H1 (cell line): Measurements from ENCODE around the gene SIX5. TPM values are rescaled to one million over a fixed set of nuclear protein-coding genes. Genes with fewer than 3 reads are reported as not detected.

ENCODE experiments used
- CTCF ChIA-PET: fragments of 300-600 bp; sonication (Branson Sonifier 250); formaldehyde crosslinking; loops from one replicate; lab custom pipeline; 2021; ENCODE audit not compliant: partially characterized antibody; lab: Charles Lee
- POLR2A ChIA-PET: fragments of 300-600 bp; sonication (Branson Sonifier 250); formaldehyde crosslinking; loops from one replicate; lab custom pipeline; 2021; ENCODE audit warnings: inconsistent platforms; ENCODE audit not compliant: partially characterized antibody; lab: Charles Lee
- DNase-seq, 2 experiments: peaks; one replicate each; pipeline versions ENCODE4 v3.0.0 to v3.0.0-alpha.2; 2010 to 2022; ENCODE audit warnings: low spot score in 2 of 2, low read depth in 1 of 2, mixed read lengths in 1 of 2
- FAIRE-seq: peaks from 2 replicates; lab custom pipeline; 2011; peaks lifted over from hg19 to GRCh38; lab: Jason Lieb, UNC
- H2AFZ ChIP-seq: 2 replicates; pipeline ENCODE4 v1.8.1; 2012; ENCODE audit warnings: low read length, inconsistent platforms
- H2AK5ac ChIP-seq: 2 replicates; pipeline ENCODE4 v1.6.1; 2013; ENCODE audit warnings: low read depth, low read length
- H2BK120ac ChIP-seq: replicated peaks from 2 replicates; pipeline ENCODE3; 2013; ENCODE audit warnings: low read depth, low read length, inconsistent platforms
- H2BK12ac ChIP-seq: 2 replicates; pipeline ENCODE4 v1.6.1; 2013; ENCODE audit warnings: low read depth, low read length
- H2BK15ac ChIP-seq: 2 replicates; pipeline ENCODE4 v1.6.1; 2013; ENCODE audit warnings: low read length
- H2BK20ac ChIP-seq: 2 replicates; pipeline ENCODE4 v1.6.1; 2013; ENCODE audit warnings: low read length
- H2BK5ac ChIP-seq: 2 replicates; pipeline ENCODE4 v1.6.1; 2013; ENCODE audit warnings: low read depth, low read length
- H3K14ac ChIP-seq: 2 replicates; pipeline ENCODE4 v1.6.1; 2013; ENCODE audit warnings: inconsistent platforms; ENCODE audit not compliant: insufficient read length
- H3K18ac ChIP-seq: 2 replicates; pipeline ENCODE4 v1.6.1; 2013; ENCODE audit warnings: low read length; ENCODE audit errors: extremely low read depth
- H3K23ac ChIP-seq: 2 replicates; pipeline ENCODE4 v1.6.1; 2013; ENCODE audit warnings: inconsistent platforms; ENCODE audit not compliant: insufficient read length
- H3K23me2 ChIP-seq: 2 replicates; pipeline ENCODE4 v1.6.1; 2013; ENCODE audit warnings: low read depth, low read length
- H3K27ac ChIP-seq: 2 replicates; pipeline ENCODE4 v1.6.1; 2011; ENCODE audit warnings: low read depth, low read length, inconsistent platforms
- H3K27me3 ChIP-seq, 4 experiments: replicated peaks in 1 of 4; 1 replicate in 1 of 4; 2 replicates in 3 of 4; pipeline versions ENCODE4 v1.6.1 to v1.8.1; 2011 to 2013; ENCODE audit warnings: low read length in 3 of 4, mild to moderate bottlenecking in 3 of 4, inconsistent platforms in 2 of 4, mixed read lengths in 2 of 4, moderate library complexity in 1 of 4; ENCODE audit not compliant: control insufficient read depth in 3 of 4, insufficient read depth in 3 of 4; ENCODE audit errors: extremely low read depth in 1 of 4
- H3K36me3 ChIP-seq, 4 experiments: 2 replicates each; pipeline versions ENCODE4 v1.6.1 to v1.8.1; 2011 to 2013; ENCODE audit warnings: mild to moderate bottlenecking in 4 of 4, low read length in 3 of 4, moderate library complexity in 2 of 4, control low read depth in 1 of 4, inconsistent platforms in 1 of 4; ENCODE audit not compliant: insufficient read depth in 4 of 4, control insufficient read depth in 2 of 4
- H3K4ac ChIP-seq: replicated peaks from 2 replicates; pipeline ENCODE3; 2013; ENCODE audit warnings: low read length, low read depth, mixed read lengths, inconsistent platforms; ENCODE audit not compliant: insufficient read length
- H3K4me1 ChIP-seq, 4 experiments: replicated peaks in 1 of 4; 1 replicate in 1 of 4; 2 replicates in 3 of 4; pipeline versions ENCODE4 v1.6.1 to v1.8.1; 2011 to 2013; ENCODE audit warnings: low read length in 3 of 4, inconsistent platforms in 2 of 4, mixed read lengths in 1 of 4; ENCODE audit not compliant: insufficient read depth in 4 of 4, control insufficient read depth in 3 of 4
- H3K4me2 ChIP-seq, 2 experiments: 2 replicates each; pipeline versions ENCODE4 v1.6.1 to v1.8.1; 2011 to 2013; ENCODE audit warnings: low read depth in 2 of 2, low read length in 2 of 2, control low read depth in 1 of 2, inconsistent platforms in 1 of 2, mild to moderate bottlenecking in 1 of 2; ENCODE audit not compliant: insufficient read depth in 1 of 2
- H3K4me3 ChIP-seq, 4 experiments: fragments of 200-600, 300-600 bp in 1 of 4; sonication (generic), shearing (Covaris generic), sonication (Bioruptor Twin) in 1 of 4; 2 replicates each; pipeline versions ENCODE4 v1.5.1 to v1.8.1; 2011 to 2016; ENCODE audit warnings: low read length in 4 of 4, low read depth in 3 of 4, control low read depth in 2 of 4, inconsistent platforms in 2 of 4, mild to moderate bottlenecking in 2 of 4, mixed read lengths in 1 of 4, moderate library complexity in 1 of 4; ENCODE audit not compliant: insufficient read depth in 2 of 4; ENCODE audit errors: extremely low read depth in 1 of 4
- H3K56ac ChIP-seq: replicated peaks from 2 replicates; pipeline ENCODE3; 2013; ENCODE audit warnings: low read depth, mild to moderate bottlenecking, mixed read lengths, low read length, inconsistent platforms; ENCODE audit not compliant: insufficient read length
- H3K79me1 ChIP-seq: 2 replicates; pipeline ENCODE4 v1.6.1; 2013; ENCODE audit warnings: low read depth, low read length, control low read depth
- H3K79me2 ChIP-seq, 2 experiments: 2 replicates each; pipeline versions ENCODE4 v1.6.1 to v1.8.1; 2012 to 2013; ENCODE audit warnings: low read length in 2 of 2, mild to moderate bottlenecking in 2 of 2, inconsistent platforms in 1 of 2; ENCODE audit not compliant: insufficient read depth in 2 of 2, control insufficient read depth in 1 of 2
- H3K9ac ChIP-seq, 4 experiments: replicated peaks in 1 of 4; 1 replicate in 1 of 4; 2 replicates in 3 of 4; pipeline versions ENCODE4 v1.6.1 to v1.8.1; 2011 to 2013; ENCODE audit warnings: low read depth in 3 of 4, low read length in 3 of 4, control low read depth in 2 of 4, mild to moderate bottlenecking in 2 of 4, moderate library complexity in 2 of 4, inconsistent platforms in 1 of 4; ENCODE audit errors: extremely low read depth in 1 of 4
- H3K9me3 ChIP-seq, 2 experiments: 2 replicates each; pipeline versions ENCODE4 v1.6.1 to v1.8.1; 2012 to 2013; ENCODE audit warnings: mild to moderate bottlenecking in 2 of 2, moderate library complexity in 2 of 2, control low read depth in 1 of 2, inconsistent platforms in 1 of 2, low read depth in 1 of 2, low read length in 1 of 2, mixed read lengths in 1 of 2; ENCODE audit not compliant: insufficient read depth in 2 of 2
- H4K20me1 ChIP-seq, 2 experiments: replicated peaks in 1 of 2; 2 replicates each; pipeline versions ENCODE3 to v1.8.1; 2011 to 2013; ENCODE audit warnings: inconsistent platforms in 2 of 2, low read length in 2 of 2, mild to moderate bottlenecking in 1 of 2; ENCODE audit not compliant: insufficient read depth in 2 of 2, control insufficient read depth in 1 of 2
- H4K5ac ChIP-seq: 2 replicates; pipeline ENCODE4 v1.6.1; 2013; ENCODE audit warnings: low read length, low read depth, mixed read lengths, inconsistent platforms; ENCODE audit not compliant: insufficient read length
- H4K8ac ChIP-seq: 2 replicates; pipeline ENCODE4 v1.8.0; 2013; ENCODE audit warnings: mild to moderate bottlenecking, moderate library complexity, low read length, inconsistent platforms; ENCODE audit not compliant: insufficient read depth; ENCODE audit errors: extremely low read depth
- H4K91ac ChIP-seq: replicated peaks from 2 replicates; pipeline ENCODE3; 2013; ENCODE audit warnings: low read length, mixed read lengths, inconsistent platforms; ENCODE audit not compliant: insufficient read length
- MAFK ChIP-seq: IDR thresholded peaks from 2 replicates; pipeline ENCODE4 v1.6.1; 2012; ENCODE audit warnings: low read depth, mild to moderate bottlenecking, improper control_type of control experiment, low read length
- POLR2A ChIP-seq, 2 experiments: IDR thresholded peaks; 1 replicate in 1 of 2; 2 replicates in 1 of 2; pipeline ENCODE4 v1.6.1; 2011; ENCODE audit warnings: low read depth in 2 of 2, low read length in 2 of 2, mild to moderate bottlenecking in 2 of 2; ENCODE audit errors: control extremely low read depth in 1 of 2
- SUZ12 ChIP-seq: fragments of 200-600 bp; sonication (generic); IDR thresholded peaks from 2 replicates; pipeline ENCODE4 v1.6.1; 2012; ENCODE audit warnings: mild to moderate bottlenecking, inconsistent platforms, low read length, moderate library complexity, mixed read lengths
- TAF1 ChIP-seq: IDR thresholded peaks from 2 replicates; pipeline ENCODE4 v1.6.1; 2011; ENCODE audit warnings: mild to moderate bottlenecking, low read depth, low read length
- TBP ChIP-seq: IDR thresholded peaks from 2 replicates; pipeline ENCODE4 v1.6.1; 2011; ENCODE audit warnings: low read depth, low read length, improper control_type of control experiment
- YY1 ChIP-seq: IDR thresholded peaks from 2 replicates; pipeline ENCODE4 v1.6.1; 2011; ENCODE audit warnings: low read depth, mild to moderate bottlenecking, low read length
- whole genome bisulfite sequencing, 2 experiments: shearing (Covaris generic) in 1 of 2; methylation state at CpG; one replicate each; pipeline versions ENCODE4 v1.1.6 to v1.1.7; 2013 to 2015; ENCODE audit warnings: low lambda C conversion rate in 2 of 2, mixed read lengths in 2 of 2, inconsistent platforms in 1 of 2, low coverage in 1 of 2, missing lambda C conversion rate in 1 of 2; ENCODE audit not compliant: insufficient replicate concordance in 2 of 2, insufficient coverage in 1 of 2, insufficient read length in 1 of 2; ENCODE audit errors: extremely low coverage in 1 of 2, missing lambda C conversion rate in 1 of 2; 5-methylcytosine and 5-hydroxymethylcytosine counted together
- polyA plus RNA-seq, 7 experiments: library from polyadenylated mRNA; depleted of rRNA in 3 of 7; stranded (reverse) in 5 of 7; unstranded in 2 of 7; fragments of >200 nt in 5 of 7; fragments of 200-250 nt in 2 of 7; gene quantifications; 1 replicate in 5 of 7; 2 replicates in 1 of 7; 4 replicates in 1 of 7; pipeline versions ENCODE4 v1.2.1 to v1.2.3, GENCODE V29; 2011 to 2013; ENCODE audit warnings: missing spikeins in 2 of 7, mixed read lengths in 2 of 7
- total RNA-seq: library from RNA; stranded (reverse); fragmentation: NEBNext Ultra II Directional; extraction: Animal tissue kit (Norgen Biotek cat#: 25700); gene quantifications from 2 replicates; pipeline ENCODE4 v1.2.1, GENCODE V29; 2021

SIX5 gene
- total and polyA plus RNA-seq, 2 of the 8 experiments (the other 6 are each of a cell fraction or from before 2014, with no cell fraction given), result 20.9 to 24.2 TPM

- H3K56ac ChIP-seq, result no peak overlapping the region
- no peak overlapping the region for H2AFZ ChIP-seq
- H2BK12ac ChIP-seq, result peak overlapping the region; percentile 39; the same call in 1 of the 2 replicates
- peak overlapping the region; percentile 60; the same call in 1 of the 2 replicates for H2AK5ac ChIP-seq
- CTCF ChIA-PET, result interaction anchor here (0.7 to 2.4 kb wide), 7 partner anchors 9 to 72 kb away, joined by 3 to 14 read pairs (median 3); partner anchors contain the start of gene QPCTL
- H3K23me2 ChIP-seq, result peaks cover 20% of the 10 kb centered on the region
- H3K79me2 ChIP-seq, result no peaks in the 10 kb centered on the region
- H2BK120ac ChIP-seq, result no peak overlapping the region
- H4K8ac ChIP-seq, result no peak overlapping the region
- no peak overlapping the region for H3K14ac ChIP-seq
- peak overlapping the region; percentile 81; the same call in 1 of the 2 replicates for H2BK5ac ChIP-seq
- POLR2A ChIA-PET, result interaction anchor here (0.5 to 16.2 kb wide), 12 partner anchors 8 to 146 kb away, joined by 3 to 284 read pairs (median 4); partner anchors contain the start of genes FBXO46, IRF2BP1, MEIOSIN and QPCTL
- H3K18ac ChIP-seq, result peak overlapping the region; percentile 71
- H3K4me3 ChIP-seq, result peak overlapping the region in 1 of 4 experiments; percentile 36; a peak in 1 of 8 replicates
- no peak overlapping the region for H3K9ac ChIP-seq
- H4K20me1 ChIP-seq, result peaks cover 0 to 3% of the 10 kb centered on the region in 2 experiments
- TF ChIP-seq POLR2A (IDR thresholded peaks at IDR 0.05; ENCODE audit: control extremely low read depth in 1 of 2, low read depth in 2 of 2, low read length in 2 of 2) (peak in 1 of 2 experiments; percentile 29; a peak in 1 of 3 replicates), SUZ12 (no peak), TBP (no peak), YY1 (no peak), TAF1 (0 out of 2 replicates have a peak, but pooled peaks have one; percentile 10), MAFK (no peak)
- peak overlapping the region; percentile 83 for H4K91ac ChIP-seq
- no peak overlapping the region for H3K4ac ChIP-seq
- H3K36me3 ChIP-seq, result no peaks in the 10 kb centered on the region
- FAIRE-seq (no peak), DNase-seq (peak in 1 of 2 experiments; percentile 65)
- peak overlapping the region; percentile 81; the same call in 1 of the 2 replicates for H2BK15ac ChIP-seq
- H4K5ac ChIP-seq, result no peak overlapping the region
- H3K79me1 ChIP-seq, result no peaks in the 10 kb centered on the region
- WGBS, 2 experiments, result 61% methylated on average over 18 of the region's 21 CpGs; no CpG with 5 or more reads in 1 of the 2 experiments
- H3K27ac ChIP-seq, result no peak overlapping the region
- H3K4me2 ChIP-seq, result peak overlapping the region; percentile 19 to 41; a peak in 3 of 4 replicates
- H3K23ac ChIP-seq, result no peak overlapping the region
- peaks cover 7 to 37% (median 29%) of the 10 kb centered on the region in 4 experiments for H3K4me1 ChIP-seq
- peaks cover 0 to 2% (median 0%) of the 10 kb centered on the region in 4 experiments; a peak in 1 of 7 replicates for H3K27me3 ChIP-seq
- H2BK20ac ChIP-seq, result 0 out of 2 replicates have a peak overlapping the region, but pooled peaks have one; percentile 48
- H3K9me3 ChIP-seq, result no peaks in the 10 kb centered on the region
Observed at GRCh38 chr19:45764945-45765701, 3.9 kb downstream of the SIX5 start.
